Middle frontal gyrus (tissue), 1 donor: Measurements from ENCODE around the gene TTR.

Experiments
- DNase-seq: peaks from one replicate; pipeline ENCODE4 v3.0.0-alpha.2; 2015; ENCODE audit warnings: low spot score; ENCODE audit errors: extremely low spot score

TTR gene

DNA sequence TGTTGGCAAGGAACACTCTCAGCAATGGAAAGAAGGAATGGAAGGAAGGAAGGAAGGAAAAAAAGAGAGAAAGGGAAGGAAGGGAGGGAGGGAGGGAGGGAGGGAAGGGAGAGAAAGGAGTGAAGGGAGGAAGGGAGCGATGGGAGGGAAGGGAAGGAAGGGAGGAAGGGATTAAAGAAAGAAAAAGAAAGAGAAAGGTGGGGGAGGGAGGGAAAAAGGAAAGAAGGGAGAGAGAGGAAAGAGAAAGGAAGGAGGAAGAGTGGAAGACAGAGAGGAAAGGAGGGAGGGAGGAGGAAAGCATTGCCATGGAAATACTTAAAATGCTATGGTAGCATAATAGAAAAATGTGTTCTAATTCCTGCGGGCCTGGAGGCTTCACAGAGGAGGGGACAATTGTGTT lies 22.4 kb downstream of the TTR start:
- no peak for DNase-seq

DNA sequence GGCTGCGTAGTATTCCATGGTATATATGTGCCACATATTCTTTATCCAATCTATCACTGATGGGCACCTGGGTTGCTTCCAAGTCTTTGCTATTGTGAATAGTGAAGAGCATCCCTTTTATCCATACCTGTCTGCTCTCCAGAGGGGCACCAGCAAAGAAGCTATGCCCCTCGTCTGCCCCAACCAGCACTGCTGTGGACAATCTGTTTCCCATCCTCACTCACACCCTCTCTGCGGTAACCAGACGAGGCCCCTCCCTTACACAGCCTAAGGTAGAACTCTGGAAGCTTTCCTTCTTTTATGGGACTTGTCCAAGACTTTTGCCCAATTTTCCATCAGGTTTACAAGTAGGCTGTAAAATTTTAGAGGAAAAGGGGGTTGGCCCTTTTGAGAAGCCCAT lies 24.9 kb downstream of the TTR start:
- DNase-seq = no peak

DNA sequence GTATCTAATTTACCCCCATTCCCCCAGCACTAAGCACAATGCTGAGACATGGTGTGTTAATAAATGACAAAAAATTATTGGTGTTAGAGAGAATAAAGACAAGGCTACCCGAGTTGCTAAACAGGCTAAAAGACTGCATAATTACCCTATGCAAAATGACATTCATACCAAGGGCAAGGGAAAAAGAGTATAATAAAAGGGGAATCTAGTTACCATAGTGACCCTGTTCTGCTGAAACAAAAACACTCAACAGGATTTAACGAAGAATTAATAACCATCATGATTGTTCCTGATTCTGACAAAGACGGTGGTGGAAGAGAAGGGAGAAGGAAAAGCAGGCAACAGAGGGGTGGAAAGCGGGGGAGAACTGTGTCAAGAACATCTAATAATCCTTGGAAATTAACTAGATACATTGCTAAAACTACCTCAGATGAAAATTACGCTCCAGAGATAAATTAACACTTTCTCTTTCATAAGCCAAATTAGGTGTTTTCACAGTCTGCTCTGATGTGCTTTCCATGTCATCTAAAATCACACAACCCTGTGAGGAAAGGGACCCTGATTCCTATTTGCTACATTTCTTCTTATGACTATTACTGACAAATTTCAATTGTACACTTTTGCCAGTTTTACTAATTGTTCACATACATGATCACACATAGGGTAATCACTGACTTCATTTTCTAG lies 25.5 kb downstream of the TTR start:
- no peak for DNase-seq

DNA sequence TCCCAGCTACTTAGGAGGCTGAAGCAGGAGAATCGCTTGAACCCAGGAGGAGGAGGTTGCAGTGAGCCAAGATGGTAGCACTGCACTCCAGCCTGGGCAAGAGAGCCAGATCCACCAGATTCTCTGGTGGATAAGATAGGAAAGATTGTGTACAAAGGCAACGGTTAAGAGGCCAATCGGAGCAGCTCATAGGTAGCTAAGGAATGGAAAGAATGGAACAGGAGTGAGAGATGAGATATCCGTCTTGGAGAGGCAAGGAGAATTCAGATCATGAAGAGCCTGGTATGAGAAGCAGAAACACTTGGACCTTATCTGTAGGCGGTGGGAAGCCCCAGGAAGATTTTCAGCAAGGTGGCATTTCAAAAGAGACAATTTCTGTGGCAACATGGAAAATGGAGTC lies 27.1 kb downstream of the TTR start:
- no peak for DNase-seq

DNA sequence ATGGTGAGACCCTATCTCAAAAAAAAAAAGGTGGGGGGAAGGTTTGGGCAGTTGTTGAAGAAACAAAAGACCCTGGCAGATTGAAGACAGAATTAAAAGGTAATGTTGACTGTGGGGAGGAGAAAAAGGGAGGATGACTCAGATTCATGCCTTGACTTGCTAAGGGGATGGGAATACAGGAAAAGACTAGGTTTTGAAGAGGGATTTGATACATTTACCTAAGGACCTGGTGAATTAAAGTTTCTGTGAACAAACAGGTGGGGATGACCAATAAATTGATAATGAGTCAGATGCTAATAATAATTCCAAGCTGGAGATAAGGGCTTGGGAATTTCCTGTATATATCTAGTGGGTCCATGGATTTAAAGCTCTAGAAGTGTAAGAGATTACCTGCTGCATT lies 27.6 kb downstream of the TTR start:
- no peak for DNase-seq

DNA sequence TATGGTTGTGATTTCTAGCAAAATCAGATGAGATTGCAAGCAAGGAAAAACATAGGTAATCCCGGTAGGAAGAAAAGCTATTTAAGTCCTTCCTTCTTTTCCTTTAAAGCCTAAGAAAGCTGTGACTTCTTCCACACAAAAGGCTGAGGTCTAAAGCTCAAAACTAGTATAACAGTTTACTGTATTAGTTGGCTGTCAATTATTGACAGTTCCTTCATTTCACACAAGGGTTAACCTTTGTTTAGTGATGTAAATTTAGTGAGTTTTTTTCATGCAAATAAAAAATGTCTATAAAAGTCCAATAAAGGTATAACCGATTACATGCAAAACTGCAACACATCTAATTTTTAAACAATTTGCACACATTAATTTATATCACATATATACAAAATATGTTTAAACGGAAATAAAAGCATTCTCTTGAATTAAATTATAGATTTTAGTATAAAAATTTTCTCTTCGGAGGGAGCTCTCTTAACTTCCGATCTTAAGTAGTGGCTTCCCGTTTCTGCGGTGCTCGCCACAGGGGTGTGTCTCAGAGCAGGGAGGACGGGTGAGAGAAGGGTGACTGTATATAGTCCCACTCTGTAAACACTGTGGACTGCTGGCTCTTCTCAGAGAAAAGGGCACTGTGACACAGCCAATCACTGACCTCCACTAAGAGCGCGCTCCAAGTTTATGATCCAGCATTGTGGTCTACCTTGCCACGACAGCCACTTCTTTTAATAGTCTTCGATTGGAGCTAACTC lies 33.4 kb downstream of the TTR start:
- no peak for DNase-seq

DNA sequence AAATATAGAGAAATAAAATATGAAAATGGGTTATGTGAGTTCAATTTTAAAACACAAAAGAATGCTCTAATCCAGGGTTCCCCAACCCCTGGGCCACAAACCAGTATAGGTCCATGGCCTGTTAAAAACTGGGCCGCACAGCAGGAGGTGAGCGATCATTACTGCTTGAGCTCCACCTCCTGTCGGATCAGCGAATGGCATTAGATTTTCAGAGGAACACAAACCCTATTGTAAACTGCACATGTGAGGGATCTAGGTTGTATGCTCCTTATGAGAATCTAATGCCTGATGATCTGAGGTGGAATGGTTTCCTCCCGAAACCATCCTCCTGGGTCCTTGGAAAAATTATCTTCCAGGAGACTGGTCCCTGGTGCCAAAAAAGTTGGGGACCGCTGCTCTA lies 34.7 kb downstream of the TTR start:
- no peak for DNase-seq

DNA sequence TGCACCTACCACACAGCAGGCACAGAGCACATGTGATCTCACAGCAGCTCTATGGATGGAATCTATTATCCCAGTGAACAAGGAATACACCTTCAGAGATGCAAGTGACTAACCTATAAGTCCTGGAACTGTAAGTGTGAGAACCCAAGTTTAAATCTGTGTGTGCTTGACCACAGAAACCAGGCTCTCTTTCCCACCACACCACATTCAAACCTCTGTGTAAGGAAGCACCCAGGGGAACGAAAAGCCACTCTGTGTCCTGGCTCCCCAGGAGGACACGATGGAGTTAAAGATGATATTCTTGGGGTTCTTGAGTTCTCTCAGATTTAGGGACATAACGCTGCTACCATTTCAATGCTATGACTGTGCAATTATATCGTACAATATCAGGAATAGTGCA lies 38.9 kb downstream of the TTR start:
- DNase-seq = no peak

DNA sequence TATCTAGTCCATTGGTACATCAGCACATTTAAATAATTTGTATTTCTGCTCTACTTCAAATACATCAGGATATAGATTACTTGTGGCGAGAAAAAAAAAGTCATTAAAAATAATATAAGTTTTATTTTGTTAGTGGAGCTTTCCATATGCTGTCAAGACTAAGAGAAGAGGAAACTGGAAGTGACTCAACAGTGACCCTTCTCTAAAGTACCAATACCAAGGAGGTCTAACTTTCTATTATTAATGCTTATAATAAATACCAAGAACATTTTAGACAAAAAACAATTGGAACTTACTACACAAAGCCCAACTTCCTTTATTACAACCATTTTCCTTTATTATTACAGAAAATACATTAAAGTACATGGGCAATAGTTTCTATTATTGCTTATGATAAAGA lies 39.8 kb downstream of the TTR start:
- DNase-seq = no peak

DNA sequence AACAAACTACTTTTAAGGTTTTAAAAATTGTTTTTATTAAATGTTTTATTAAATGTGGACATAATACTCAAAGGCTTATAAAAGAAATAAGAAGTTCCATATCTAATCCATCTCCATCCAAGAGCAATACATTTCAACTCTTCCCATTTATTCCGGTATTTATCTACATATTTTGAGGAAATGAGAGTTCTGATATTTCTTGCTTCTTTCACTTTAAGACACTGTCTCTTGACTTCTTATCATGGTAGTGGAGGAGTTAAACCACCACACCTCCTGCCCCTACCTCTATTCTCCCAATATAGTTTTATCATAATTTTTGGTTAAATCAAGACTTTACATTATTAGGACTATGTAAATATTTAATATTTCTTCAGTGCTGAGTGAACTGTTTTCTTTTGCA lies 40.7 kb downstream of the TTR start:
- DNase-seq = no peak

DNA sequence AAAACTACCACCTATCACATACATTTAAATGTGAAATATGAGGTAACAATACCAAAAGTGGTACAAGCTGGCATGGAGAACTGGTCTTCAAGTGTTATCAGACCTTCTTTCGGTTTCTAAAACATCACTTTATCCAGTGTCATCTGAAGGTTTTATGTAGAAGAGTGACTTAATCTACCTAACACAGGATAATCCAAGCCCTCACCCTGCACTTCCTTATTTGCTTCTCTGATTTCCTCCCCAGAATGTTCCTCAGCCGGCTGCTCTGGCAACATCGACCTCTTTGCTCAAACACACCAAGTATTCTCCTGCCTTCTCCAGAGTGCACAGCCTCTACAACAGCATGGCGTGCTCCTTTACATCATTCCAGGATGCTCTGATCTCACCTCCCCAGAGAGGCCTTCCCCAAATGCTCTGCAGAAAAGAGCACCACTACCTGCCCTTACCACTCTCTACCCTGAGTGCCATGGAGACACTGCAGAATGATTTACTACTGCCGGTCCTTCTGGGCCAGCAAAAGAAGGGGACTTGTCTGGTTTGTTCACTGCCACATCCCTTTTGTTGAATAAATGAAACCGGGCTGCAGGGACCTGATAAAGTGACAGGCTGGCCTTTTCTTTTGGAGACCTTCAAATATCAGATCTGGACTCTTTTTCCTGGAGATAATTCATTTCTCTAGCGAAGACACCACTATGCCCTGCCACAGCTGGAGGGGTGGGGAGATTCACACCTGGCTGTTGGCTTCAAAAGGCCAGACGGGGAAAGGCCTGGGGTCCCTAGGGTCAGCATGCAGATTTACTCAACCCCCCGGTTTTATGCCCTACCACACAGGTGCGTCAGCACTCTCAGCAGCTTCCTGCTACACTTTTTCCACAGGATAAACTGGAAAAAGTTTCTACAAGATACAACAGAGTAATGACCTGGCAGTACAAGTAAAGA lies 42.0 kb downstream of the TTR start:
- DNase-seq = no peak

DNA sequence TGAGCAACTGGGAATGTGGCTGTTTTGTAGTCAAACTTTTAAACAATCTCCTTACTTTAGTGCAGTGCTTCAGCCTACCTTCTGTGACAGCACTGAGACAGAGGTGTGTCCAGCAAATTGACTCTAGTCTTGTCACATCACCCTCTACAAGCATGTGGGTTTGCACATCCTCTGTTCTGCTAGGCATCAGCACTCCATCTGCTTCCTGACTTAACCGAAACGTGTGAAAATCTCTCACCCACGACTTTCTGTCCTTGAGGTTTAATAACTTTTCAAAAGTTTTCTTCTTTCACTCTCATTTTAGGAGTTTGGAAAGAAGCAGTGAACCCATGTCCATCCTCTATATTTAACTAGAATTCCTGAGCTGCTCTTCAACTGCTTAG lies 42.6 kb downstream of the TTR start:
- no peak for DNase-seq

DNA sequence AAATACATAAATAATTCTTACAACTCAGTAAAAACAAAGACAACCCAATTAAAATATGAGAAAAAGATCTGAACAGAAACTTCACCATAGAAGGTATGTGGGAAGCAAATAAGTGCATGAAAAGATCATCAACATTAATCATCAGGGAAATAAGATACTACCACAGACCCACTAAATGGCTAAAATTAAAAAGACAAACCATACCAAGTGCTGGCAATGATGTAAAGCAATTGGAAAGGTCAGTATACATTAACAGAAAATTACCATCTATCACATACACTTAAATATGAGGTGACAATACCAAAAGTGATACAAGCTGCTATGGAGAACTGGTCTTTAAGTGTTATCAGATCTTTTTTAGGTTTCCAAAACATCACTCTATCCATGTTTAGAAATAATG lies 44.7 kb downstream of the TTR start:
- no peak for DNase-seq

DNA sequence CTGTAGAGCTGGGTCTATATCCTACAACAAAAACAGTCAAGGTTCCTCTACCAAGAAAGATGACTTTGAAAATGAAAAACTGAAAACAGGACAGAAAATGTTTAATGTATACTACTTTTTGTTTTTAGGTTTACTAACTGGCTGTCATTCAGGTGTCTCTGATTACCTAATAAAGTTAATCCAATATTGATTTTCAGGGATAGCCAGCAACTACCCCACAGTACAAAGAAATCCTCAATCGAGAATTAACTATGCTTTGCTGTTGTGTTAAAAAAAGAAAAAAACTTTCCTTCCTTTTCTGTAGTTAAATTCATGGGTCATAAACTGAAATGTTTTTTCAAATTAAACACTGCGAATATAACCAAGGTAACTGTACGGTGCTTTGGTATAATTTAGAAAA lies 45.8 kb downstream of the TTR start:
- DNase-seq = no peak

DNA sequence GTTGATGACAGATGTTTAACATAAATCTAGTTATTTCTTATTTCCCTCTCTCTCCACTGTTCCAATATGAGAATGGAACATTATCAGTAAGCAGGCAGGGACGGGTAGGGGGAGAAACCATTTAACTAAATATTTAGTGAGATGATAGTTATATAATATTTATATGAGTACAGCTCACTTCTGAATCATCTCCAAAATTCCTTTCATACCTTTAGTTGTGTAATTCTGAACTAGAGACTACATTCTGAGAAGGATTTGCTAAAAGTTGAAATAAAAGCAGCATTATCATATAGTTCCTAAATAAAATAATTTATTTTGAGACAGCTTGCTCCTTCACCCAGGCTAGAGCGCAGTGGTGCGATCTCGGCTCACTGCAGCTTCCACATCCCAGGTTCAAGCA lies 51.3 kb downstream of the TTR start:
- DNase-seq = no peak

DNA sequence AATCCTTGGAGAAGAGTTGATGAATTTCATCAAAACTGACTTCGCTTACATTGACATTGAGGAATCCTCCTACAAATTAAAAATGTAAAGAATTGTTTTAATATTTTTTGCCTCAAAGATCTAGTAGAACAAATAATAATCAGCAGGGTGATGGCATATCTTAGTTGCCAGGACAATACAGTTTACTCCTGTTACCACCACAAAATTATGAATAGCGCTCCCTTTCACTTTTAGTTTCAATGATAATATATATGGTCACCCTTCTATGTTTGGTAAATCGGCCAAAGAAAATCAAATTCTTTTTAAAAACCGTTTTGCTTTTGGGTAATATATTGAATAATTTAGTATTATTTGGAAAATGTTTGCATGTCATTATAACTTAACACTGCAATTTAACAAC lies 53.7 kb downstream of the TTR start:
- no peak for DNase-seq

DNA sequence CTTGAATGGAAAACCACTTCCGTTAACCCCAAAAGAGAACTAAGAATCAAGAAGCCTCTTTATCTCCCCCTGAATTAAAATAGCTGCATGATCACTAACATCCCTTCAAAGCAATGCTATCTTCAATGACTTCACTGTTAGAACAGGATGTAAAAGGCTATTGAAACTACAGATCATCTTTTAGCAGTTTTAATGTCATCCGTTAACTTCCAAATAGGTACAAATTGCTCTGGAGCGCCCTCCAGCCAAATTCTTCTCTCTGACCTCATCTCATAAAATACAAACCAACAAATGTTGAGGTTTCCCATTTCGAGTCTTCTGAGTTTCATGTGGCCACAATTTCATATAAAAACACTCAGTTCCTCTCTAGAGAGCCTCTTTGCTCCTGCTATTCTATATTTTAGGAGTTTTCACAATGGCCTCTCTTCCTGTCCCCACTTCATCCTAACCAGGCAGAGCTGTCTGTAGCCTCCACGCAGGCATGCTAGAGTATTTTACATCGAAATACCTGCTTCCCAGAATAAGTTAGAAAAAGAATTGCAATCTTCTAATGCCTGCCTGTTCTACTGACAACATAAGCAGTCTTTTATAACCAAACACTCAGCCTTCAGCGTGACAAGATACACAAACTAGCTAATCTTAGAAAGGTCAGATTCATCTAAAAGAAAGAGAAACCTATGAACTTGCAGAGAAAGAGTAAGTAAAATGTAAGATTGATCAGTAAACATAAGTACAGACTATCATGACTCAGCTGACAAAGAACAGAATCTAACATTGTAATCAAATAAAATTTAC lies 54.9 kb downstream of the TTR start:
- no peak for DNase-seq

DNA sequence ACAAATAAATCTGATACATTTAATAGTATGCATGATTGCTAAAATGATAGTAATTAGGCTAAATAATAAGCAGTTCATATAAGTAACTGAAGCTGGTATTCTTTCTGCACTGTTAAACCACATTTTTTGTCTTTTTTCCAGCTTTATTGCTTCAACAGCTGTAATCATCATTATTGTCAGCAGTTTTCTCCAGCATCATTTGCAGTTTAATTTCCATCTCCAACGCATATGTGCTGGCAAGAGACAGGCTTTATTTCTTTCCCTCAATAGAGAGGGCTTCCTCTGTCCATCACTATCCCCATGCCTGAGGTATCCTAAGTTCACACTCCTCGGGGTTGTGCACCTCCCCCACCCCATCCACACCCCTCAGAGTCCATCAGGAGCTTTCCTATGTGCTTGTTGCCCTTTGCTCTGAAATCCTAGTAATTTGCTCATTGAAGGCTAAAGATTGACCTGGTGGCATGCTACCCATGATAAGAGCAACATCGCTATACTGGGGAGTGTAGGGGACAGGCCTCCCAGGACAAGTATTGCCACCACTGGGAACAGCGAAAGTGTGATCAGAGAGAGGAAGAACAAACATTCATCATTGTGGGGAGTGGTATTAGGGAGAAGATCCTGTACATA lies 55.6 kb downstream of the TTR start:
- DNase-seq = no peak
